Common myeloid progenitor, CD34-positive (primary cell): ENCODE data around the gene PRELID1.
"Not testable (repeated sequence)": the region's sequence is repeated elsewhere in the genome, so short reads cannot be mapped to it uniquely, and the experiment has no call there.

Experiments
- CTCF ChIA-PET: fragments of 350-600 bp; sonication (Branson Sonifier 250); formaldehyde crosslinking; loops from one replicate; lab custom pipeline; 2021; ENCODE audit warnings: antibody characterized with exemption; lab: Charles Lee
- POLR2A ChIA-PET: fragments of 350-600 bp; sonication (Branson Sonifier 250); formaldehyde crosslinking; loops from one replicate; lab custom pipeline; 2021; ENCODE audit warnings: antibody characterized with exemption; lab: Charles Lee
- DNase-seq, 3 donors: peaks; one replicate each; pipeline versions ENCODE4 v3.0.0 to v3.0.0-alpha.2; 2013
- H3K27ac ChIP-seq, 2 experiments: 1 replicate in 1 of 2; 2 replicates in 1 of 2; pipeline ENCODE4 v1.7.0; 2013; ENCODE audit warnings: inconsistent platforms in 2 of 2, low read length in 2 of 2, mild to moderate bottlenecking in 2 of 2, low read depth in 1 of 2, moderate library complexity in 1 of 2; ENCODE audit not compliant: severe bottlenecking in 2 of 2, insufficient read depth in 1 of 2, poor library complexity in 1 of 2
- H3K27me3 ChIP-seq, 5 experiments: replicated peaks in 2 of 5; 1 replicate in 3 of 5; 2 replicates in 2 of 5; pipeline versions ENCODE4 v1.6.1 to v1.7.0; 2013; ENCODE audit warnings: low read length in 4 of 5, mild to moderate bottlenecking in 2 of 5, moderate library complexity in 2 of 5, inconsistent platforms in 1 of 5; ENCODE audit not compliant: insufficient read depth in 5 of 5, control insufficient read depth in 4 of 5
- H3K36me3 ChIP-seq, 4 experiments: 1 replicate in 2 of 4; 2 replicates in 2 of 4; pipeline versions ENCODE4 v1.6.1 to v1.7.0; 2013; ENCODE audit warnings: low read length in 3 of 4, control low read depth in 1 of 4, mild to moderate bottlenecking in 1 of 4; ENCODE audit not compliant: control insufficient read depth in 4 of 4, insufficient read depth in 4 of 4
- H3K4me1 ChIP-seq, 4 experiments: 1 replicate in 3 of 4; 2 replicates in 1 of 4; pipeline versions ENCODE4 v1.6.1 to v1.7.1; 2013; ENCODE audit warnings: low read length in 3 of 4, mild to moderate bottlenecking in 3 of 4, control low read depth in 1 of 4, inconsistent platforms in 1 of 4, moderate library complexity in 1 of 4; ENCODE audit not compliant: control insufficient read depth in 4 of 4, insufficient read depth in 4 of 4; ENCODE audit errors: control extremely low read depth in 1 of 4
- H3K4me3 ChIP-seq, 7 experiments: 1 replicate in 4 of 7; 2 replicates in 3 of 7; pipeline versions ENCODE4 v1.5.1 to v1.7.0; 2013; ENCODE audit warnings: mild to moderate bottlenecking in 7 of 7, low read length in 6 of 7, moderate library complexity in 6 of 7, inconsistent platforms in 2 of 7, low read depth in 2 of 7, control low read depth in 1 of 7; ENCODE audit not compliant: insufficient read depth in 4 of 7, control insufficient read depth in 1 of 7; ENCODE audit errors: extremely low read depth in 1 of 7
- H3K9me3 ChIP-seq, 5 experiments: 1 replicate in 4 of 5; 2 replicates in 1 of 5; pipeline versions ENCODE4 v1.6.1 to v1.7.1; 2013; ENCODE audit warnings: low read length in 4 of 5, mild to moderate bottlenecking in 2 of 5, inconsistent platforms in 1 of 5, low read depth in 1 of 5, moderate library complexity in 1 of 5; ENCODE audit not compliant: control insufficient read depth in 4 of 5, insufficient read depth in 2 of 5; ENCODE audit errors: control extremely low read depth in 1 of 5
- WGBS: methylation state at CpG from one replicate; pipeline ENCODE4 v1.1.5; 2013; ENCODE audit not compliant: insufficient coverage; 5-methylcytosine and 5-hydroxymethylcytosine counted together

The PRELID1 gene

GRCh38 chr5:177338251-177339106 lies 34.9 kb downstream of the PRELID1 start:
- Histone ChIP-seq H3K9me3 (no peaks in the 10 kb centered on the region), H3K36me3 (peaks cover 6 to 75% (median 63%) of the 10 kb centered on the region in 4 experiments), H3K27ac (no peak overlapping the region), H3K27me3 (no peaks in the 10 kb centered on the region), H3K4me1 (peaks cover 0 to 6% (median 4%) of the 10 kb centered on the region in 4 experiments), H3K4me3 (no peak overlapping the region)
- DNase-seq, result no peak
- 94% methylated on average over 21 of the region's 22 CpGs for WGBS
- CTCF ChIA-PET, result interaction anchor here (0.9 to 10.2 kb wide), 6 partner anchors 12 to 29 kb away, joined by 3 to 162 read pairs (median 5); partner anchors contain the start of genes LMAN2 and RGS14
- POLR2A ChIA-PET, result no interaction called here

- no peak for DNase-seq
- 83% methylated on average over 10 of the region's 11 CpGs for WGBS
- ChIA-PET CTCF (interaction anchor here (0.9 to 10.2 kb wide), 5 partner anchors 11 to 30 kb away, joined by 3 to 162 read pairs (median 6); partner anchors contain the start of gene LMAN2), POLR2A (no interaction called here)
- Histone ChIP-seq H3K4me3 (no peak overlapping the region), H3K4me1 (peaks cover 0 to 6% (median 0%) of the 10 kb centered on the region in 4 experiments), H3K36me3 (peaks cover 6 to 71% (median 58%) of the 10 kb centered on the region in 4 experiments), H3K27ac (no peak overlapping the region), H3K9me3 (no peaks in the 10 kb centered on the region), H3K27me3 (no peaks in the 10 kb centered on the region)
Measured at GRCh38 chr5:177339107-177339638, 35.6 kb downstream of the PRELID1 start.

- H3K27me3 ChIP-seq, DNase-seq, H3K9me3 ChIP-seq, H3K27ac ChIP-seq, POLR2A ChIA-PET, H3K4me1 ChIP-seq, H3K4me3 ChIP-seq: not testable (repeated sequence)
- peaks cover 4 to 51% (median 34%) of the 10 kb centered on the region in 4 experiments for H3K36me3 ChIP-seq
- WGBS, result 100% methylated on average over 4 of the region's 14 CpGs
- CTCF ChIA-PET, result interaction anchor here (1.0 to 1.2 kb wide), 2 partner anchors 34 kb away, joined by 3 read pairs; no protein-coding TSS in a partner anchor
Measured at GRCh38 chr5:177343000-177343399, 39.4 kb downstream of the PRELID1 start.

- peaks cover 0 to 6% (median 0%) of the 10 kb centered on the region in 4 experiments for H3K4me1 ChIP-seq
- ChIA-PET POLR2A (no interaction called here), CTCF (interaction anchor here (1.2 to 1.9 kb wide), 2 partner anchors 9 to 34 kb away, joined by 4 to 6 read pairs; no protein-coding TSS in a partner anchor)
- no peak overlapping the region for H3K4me3 ChIP-seq
- H3K9me3 ChIP-seq, result no peaks in the 10 kb centered on the region
- no peak for DNase-seq
- H3K36me3 ChIP-seq, result peaks cover 4 to 43% (median 28%) of the 10 kb centered on the region in 4 experiments
- 100% methylated on average over 3 of the region's 6 CpGs for WGBS
- H3K27me3 ChIP-seq, result no peaks in the 10 kb centered on the region
- no peak overlapping the region for H3K27ac ChIP-seq
Measured at GRCh38 chr5:177343777-177344176, 40.2 kb downstream of the PRELID1 start.

GRCh38 chr5:177344891-177345290 lies 41.3 kb downstream of the PRELID1 start:
- CTCF ChIA-PET, result interaction anchor here (1.9 to 2.9 kb wide), 2 partner anchors 10 to 11 kb away, joined by 6 to 10 read pairs; no protein-coding TSS in a partner anchor
- DNase-seq, result no peak
- POLR2A ChIA-PET, result no interaction called here
- H3K27me3 ChIP-seq, result no peaks in the 10 kb centered on the region
- H3K4me1 ChIP-seq, result peaks cover 0 to 9% (median 5%) of the 10 kb centered on the region in 4 experiments
- no peaks in the 10 kb centered on the region for H3K9me3 ChIP-seq
- H3K27ac ChIP-seq, result no peak overlapping the region
- H3K4me3 ChIP-seq, result no peak overlapping the region
- peaks cover 4 to 42% (median 25%) of the 10 kb centered on the region in 4 experiments for H3K36me3 ChIP-seq
- WGBS, result 93% methylated on average over 2 of the region's 6 CpGs

- H3K4me3 ChIP-seq, result no peak overlapping the region
- POLR2A ChIA-PET, result interaction anchor here (0.6 kb wide), 1 partner anchor 19 kb away, joined by 4 read pairs; no protein-coding TSS in a partner anchor
- 94% methylated on average over 2 of the region's 4 CpGs for WGBS
- H3K27ac ChIP-seq, result no peak overlapping the region
- no peak for DNase-seq
- CTCF ChIA-PET, result interaction anchor here (0.7 to 2.9 kb wide), 8 partner anchors 9 to 107 kb away, joined by 3 to 10 read pairs (median 4); no protein-coding TSS in a partner anchor
- H3K27me3 ChIP-seq, result no peaks in the 10 kb centered on the region
- peaks cover 0 to 38% (median 18%) of the 10 kb centered on the region in 4 experiments for H3K36me3 ChIP-seq
- H3K9me3 ChIP-seq, result no peaks in the 10 kb centered on the region
- H3K4me1 ChIP-seq, result peaks cover 10 to 23% (median 16%) of the 10 kb centered on the region in 4 experiments
Measured at GRCh38 chr5:177346820-177347219, 43.2 kb downstream of the PRELID1 start.
